Measurements from ENCODE around the gene SPEM3.

Gene SPEM3

GRCh38 chr17:7414837-7415236 is 13.8 kb upstream of the SPEM3 start:
- no peak for ATAC-seq (ENCODE audit: insufficient read depth, low read depth)
- Histone ChIP-seq H3K9me3 (ENCODE audit: insufficient read depth, low read length, severe bottlenecking) (no peaks in the 10 kb centered on the region), H3K27me3 (ENCODE audit: insufficient read depth, low read length, poor library complexity) (no peaks in the 10 kb centered on the region)

DNA sequence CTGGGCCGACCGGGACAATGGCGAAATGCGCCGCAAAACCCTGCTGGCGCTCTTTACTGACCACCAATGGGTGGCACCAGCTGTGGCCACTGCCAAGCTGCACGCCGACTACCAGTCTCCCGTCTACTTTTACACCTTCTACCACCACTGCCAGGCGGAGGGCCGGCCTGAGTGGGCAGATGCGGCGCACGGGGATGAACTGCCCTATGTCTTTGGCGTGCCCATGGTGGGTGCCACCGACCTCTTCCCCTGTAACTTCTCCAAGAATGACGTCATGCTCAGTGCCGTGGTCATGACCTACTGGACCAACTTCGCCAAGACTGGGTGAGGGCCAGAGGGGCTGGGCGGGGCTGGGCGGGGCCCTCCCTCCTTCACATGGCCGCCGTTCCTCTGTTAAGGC is 12.9 kb upstream of the SPEM3 start:
- DNase-seq (no peak), ATAC-seq (ENCODE audit: insufficient read depth, low read depth) (no peak)
- 0 out of 2 replicates have a peak, but pooled peaks cover under 1% of the 10 kb centered on the region for H3K36me3 ChIP-seq (ENCODE audit: insufficient read depth, low read length)
- H3K9me3 ChIP-seq (ENCODE audit: insufficient read depth, low read length, severe bottlenecking): no peaks in the 10 kb centered on the region
- TF ChIP-seq, protein P1, sequence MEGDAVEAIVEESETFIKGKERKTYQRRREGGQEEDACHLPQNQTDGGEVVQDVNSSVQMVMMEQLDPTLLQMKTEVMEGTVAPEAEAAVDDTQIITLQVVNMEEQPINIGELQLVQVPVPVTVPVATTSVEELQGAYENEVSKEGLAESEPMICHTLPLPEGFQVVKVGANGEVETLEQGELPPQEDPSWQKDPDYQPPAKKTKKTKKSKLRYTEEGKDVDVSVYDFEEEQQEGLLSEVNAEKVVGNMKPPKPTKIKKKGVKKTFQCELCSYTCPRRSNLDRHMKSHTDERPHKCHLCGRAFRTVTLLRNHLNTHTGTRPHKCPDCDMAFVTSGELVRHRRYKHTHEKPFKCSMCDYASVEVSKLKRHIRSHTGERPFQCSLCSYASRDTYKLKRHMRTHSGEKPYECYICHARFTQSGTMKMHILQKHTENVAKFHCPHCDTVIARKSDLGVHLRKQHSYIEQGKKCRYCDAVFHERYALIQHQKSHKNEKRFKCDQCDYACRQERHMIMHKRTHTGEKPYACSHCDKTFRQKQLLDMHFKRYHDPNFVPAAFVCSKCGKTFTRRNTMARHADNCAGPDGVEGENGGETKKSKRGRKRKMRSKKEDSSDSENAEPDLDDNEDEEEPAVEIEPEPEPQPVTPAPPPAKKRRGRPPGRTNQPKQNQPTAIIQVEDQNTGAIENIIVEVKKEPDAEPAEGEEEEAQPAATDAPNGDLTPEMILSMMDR (IDR thresholded peaks at IDR 0.05; ENCODE audit: borderline replicate concordance, extremely low read depth, low read length, poor library complexity, severe bottlenecking): no peak
- no peak for TF ChIP-seq EZH2 (IDR thresholded peaks at IDR 0.05; ENCODE audit: borderline replicate concordance, low read depth, low read length, severe bottlenecking)
- no peak overlapping the region for H3K9ac ChIP-seq (ENCODE audit: low read depth, low read length)
- no peak overlapping the region for H3K4me3 ChIP-seq (ENCODE audit: low read depth in 1 of 2, low read length in 2 of 2)
- H3K4me2 ChIP-seq (ENCODE audit: insufficient read depth, low read length): no peak overlapping the region
- no peaks in the 10 kb centered on the region for H3K4me1 ChIP-seq (ENCODE audit: insufficient read depth, low read length)
- H3K27me3 ChIP-seq (ENCODE audit: insufficient read depth, low read length, poor library complexity): no peaks in the 10 kb centered on the region
- no peaks in the 10 kb centered on the region for H4K20me1 ChIP-seq (ENCODE audit: insufficient read depth, low read length)
- no peaks in the 10 kb centered on the region for H3K79me2 ChIP-seq (ENCODE audit: insufficient read depth, low read length)
- H2AFZ ChIP-seq (ENCODE audit: low read depth, low read length): no peak overlapping the region
- no peak overlapping the region for H3K27ac ChIP-seq (ENCODE audit: low read length)

More at GRCh38 chr17:7414837-7415236, 13.8 kb upstream of the SPEM3 start:
- Histone ChIP-seq H2AFZ (ENCODE audit: low read depth, low read length) (no peak overlapping the region), H3K36me3 (ENCODE audit: insufficient read depth, low read length) (peaks cover 9% of the 10 kb centered on the region; the same call in 1 of the 2 replicates), H3K4me1 (ENCODE audit: insufficient read depth, low read length) (no peaks in the 10 kb centered on the region), H3K27ac (ENCODE audit: low read length) (no peak overlapping the region), H3K4me2 (ENCODE audit: insufficient read depth, low read length) (no peak overlapping the region), H4K20me1 (ENCODE audit: insufficient read depth, low read length) (no peaks in the 10 kb centered on the region), H3K4me3 (ENCODE audit: low read depth in 1 of 2, low read length in 2 of 2) (no peak overlapping the region), H3K9ac (ENCODE audit: low read depth, low read length) (no peak overlapping the region), H3K79me2 (ENCODE audit: insufficient read depth, low read length) (no peaks in the 10 kb centered on the region)
- DNase-seq: no peak
- TF ChIP-seq, protein P1 (IDR thresholded peaks at IDR 0.05; ENCODE audit: borderline replicate concordance, extremely low read depth, low read length, poor library complexity, severe bottlenecking): no peak
- no peak for TF ChIP-seq EZH2 (IDR thresholded peaks at IDR 0.05; ENCODE audit: borderline replicate concordance, low read depth, low read length, severe bottlenecking)

DNA sequence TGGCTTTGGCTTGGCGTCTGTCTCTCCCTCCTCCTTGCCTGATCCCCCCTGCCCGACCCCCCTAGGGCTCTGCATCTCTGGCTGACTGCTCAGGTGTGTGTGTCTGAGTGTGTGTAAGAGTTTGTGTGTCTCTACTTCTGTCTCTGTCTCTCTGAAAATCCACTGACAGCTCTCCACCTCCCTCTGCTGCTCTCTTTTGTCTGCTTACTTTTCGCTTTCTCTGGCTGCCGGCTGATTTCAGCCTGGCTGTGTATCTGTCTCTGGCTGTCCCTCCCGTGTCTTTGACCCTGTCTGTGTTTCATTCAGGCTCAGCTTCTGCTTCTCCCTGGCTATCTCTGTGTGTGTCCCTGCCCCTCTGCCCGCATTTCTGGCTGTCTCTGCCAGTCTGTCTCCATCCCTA is 12.3 kb upstream of the SPEM3 start:
- no peak for DNase-seq
- H3K27me3 ChIP-seq (ENCODE audit: insufficient read depth, low read length, poor library complexity): no peaks in the 10 kb centered on the region
- H3K4me3 ChIP-seq (ENCODE audit: low read depth in 1 of 2, low read length in 2 of 2): no peak overlapping the region
- H3K4me1 ChIP-seq (ENCODE audit: insufficient read depth, low read length): no peaks in the 10 kb centered on the region
- no peak overlapping the region for H3K27ac ChIP-seq (ENCODE audit: low read length)
- H3K9me3 ChIP-seq (ENCODE audit: insufficient read depth, low read length, severe bottlenecking): no peaks in the 10 kb centered on the region
- H4K20me1 ChIP-seq (ENCODE audit: insufficient read depth, low read length): no peaks in the 10 kb centered on the region
- no peaks in the 10 kb centered on the region for H3K36me3 ChIP-seq (ENCODE audit: insufficient read depth, low read length)
- H3K79me2 ChIP-seq (ENCODE audit: insufficient read depth, low read length): no peaks in the 10 kb centered on the region
- ATAC-seq (ENCODE audit: insufficient read depth, low read depth): no peak
- H2AFZ ChIP-seq (ENCODE audit: low read depth, low read length): no peak overlapping the region
- no peak for TF ChIP-seq EZH2 (IDR thresholded peaks at IDR 0.05; ENCODE audit: borderline replicate concordance, low read depth, low read length, severe bottlenecking)
- TF ChIP-seq, protein P1 (IDR thresholded peaks at IDR 0.05; ENCODE audit: borderline replicate concordance, extremely low read depth, low read length, poor library complexity, severe bottlenecking): no peak
- H3K9ac ChIP-seq (ENCODE audit: low read depth, low read length): no peak overlapping the region
- H3K4me2 ChIP-seq (ENCODE audit: insufficient read depth, low read length): no peak overlapping the region

Data from DND-41 (cell line).